Breast epithelium (tissue), 4 donors: ENCODE results near the gene SLC44A4. TPM values are rescaled to one million over a fixed set of nuclear protein-coding genes. Genes with fewer than 3 reads are reported as not detected.

Experiments
- DNase-seq, 2 donors: peaks; one replicate each; pipeline ENCODE4 v3.0.0-alpha.2; 2019; ENCODE audit warnings: low spot score in 2 of 2
- H3K27ac ChIP-seq, 2 donors: fragments of 200-600 bp; sonication (generic) in 1 of 2; one replicate each; pipeline ENCODE4 v1.5.1; 2016 to 2019; ENCODE audit warnings: mild to moderate bottlenecking in 1 of 2
- H3K27me3 ChIP-seq, 2 donors: fragments of 200-600 bp; sonication (generic) in 1 of 2; one replicate each; pipeline versions ENCODE4 v1.5.1 to v1.6.0; 2017 to 2019; ENCODE audit warnings: control low read depth in 1 of 2, mild to moderate bottlenecking in 1 of 2
- H3K36me3 ChIP-seq: fragments of 200-600 bp; one replicate; pipeline ENCODE4 v1.5.1; 2019
- H3K4me1 ChIP-seq, 2 donors: fragments of 200-600 bp; sonication (generic); one replicate each; pipeline ENCODE4 v1.5.1; 2016 to 2019; ENCODE audit warnings: control low read depth in 1 of 2
- H3K4me3 ChIP-seq, 3 donors: fragments of 200-600 bp; sonication (generic); 1 replicate in 2 of 3; 2 replicates in 1 of 3; pipeline ENCODE4 v1.5.1; 2016 to 2019; ENCODE audit warnings: mild to moderate bottlenecking in 3 of 3, moderate library complexity in 2 of 3
- H3K9me3 ChIP-seq, 2 donors: fragments of 200-600 bp; sonication (generic) in 1 of 2; one replicate each; pipeline ENCODE4 v1.5.1; 2016 to 2019; ENCODE audit warnings: control low read depth in 1 of 2
- POLR2A ChIP-seq: fragments of 450-650 bp; IDR thresholded peaks from one replicate; pipeline ENCODE4 v1.6.1; 2016; ENCODE audit warnings: antibody characterized with exemption, mild to moderate bottlenecking, moderate library complexity
- POLR2AphosphoS5 ChIP-seq, 3 donors: sonication (generic); formaldehyde crosslinking; IDR thresholded peaks; one replicate each; pipeline ENCODE4 v1.6.1; 2017; ENCODE audit warnings: antibody characterized with exemption in 3 of 3
- intact Hi-C: fragments of 100-400 bp; cut with DNase I; formaldehyde crosslinking; loops from one replicate; pipeline ENCODE4 v1.15.1; 2023; ENCODE audit warnings: low total_unique reads
- total RNA-seq, 3 donors: library from RNA; depleted of rRNA; stranded (reverse); fragments of >200 nt; gene quantifications; one replicate each; pipeline ENCODE4 v1.1.0, GENCODE V29; 2016
- TF ChIP-seq, protein P1 (sequence below), 3 donors: fragments of 450-650 bp; IDR thresholded peaks; one replicate each; pipeline ENCODE4 v1.5.1; 2016 to 2017; ENCODE audit warnings: antibody characterized with exemption in 3 of 3, mild to moderate bottlenecking in 3 of 3, moderate library complexity in 3 of 3

SLC44A4 gene
- total RNA-seq, 3 donors from 2014 or later: 0.32 to 35.4 (median 10.5) TPM

- Histone ChIP-seq H3K36me3 (peaks cover 18% of the 10 kb centered on the region), H3K27ac (peak overlapping the region in 1 of 2 donors; percentile 16), H3K27me3 (no peaks in the 10 kb centered on the region), H3K9me3 (no peaks in the 10 kb centered on the region), H3K4me1 (no peaks in the 10 kb centered on the region), H3K4me3 (no peak overlapping the region)
- no peak for DNase-seq
- intact Hi-C loops: no loop called here
- TF ChIP-seq, protein P1, sequence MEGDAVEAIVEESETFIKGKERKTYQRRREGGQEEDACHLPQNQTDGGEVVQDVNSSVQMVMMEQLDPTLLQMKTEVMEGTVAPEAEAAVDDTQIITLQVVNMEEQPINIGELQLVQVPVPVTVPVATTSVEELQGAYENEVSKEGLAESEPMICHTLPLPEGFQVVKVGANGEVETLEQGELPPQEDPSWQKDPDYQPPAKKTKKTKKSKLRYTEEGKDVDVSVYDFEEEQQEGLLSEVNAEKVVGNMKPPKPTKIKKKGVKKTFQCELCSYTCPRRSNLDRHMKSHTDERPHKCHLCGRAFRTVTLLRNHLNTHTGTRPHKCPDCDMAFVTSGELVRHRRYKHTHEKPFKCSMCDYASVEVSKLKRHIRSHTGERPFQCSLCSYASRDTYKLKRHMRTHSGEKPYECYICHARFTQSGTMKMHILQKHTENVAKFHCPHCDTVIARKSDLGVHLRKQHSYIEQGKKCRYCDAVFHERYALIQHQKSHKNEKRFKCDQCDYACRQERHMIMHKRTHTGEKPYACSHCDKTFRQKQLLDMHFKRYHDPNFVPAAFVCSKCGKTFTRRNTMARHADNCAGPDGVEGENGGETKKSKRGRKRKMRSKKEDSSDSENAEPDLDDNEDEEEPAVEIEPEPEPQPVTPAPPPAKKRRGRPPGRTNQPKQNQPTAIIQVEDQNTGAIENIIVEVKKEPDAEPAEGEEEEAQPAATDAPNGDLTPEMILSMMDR (IDR thresholded peaks at IDR 0.05): no peak
- TF ChIP-seq POLR2A: no peak
- TF ChIP-seq POLR2AphosphoS5 (IDR thresholded peaks at IDR 0.05): no peak
Measured at GRCh38 chr6:31879143-31879542, 346 bp upstream of the SLC44A4 start.

GRCh38 chr6:31878222-31878621, 575 bp downstream of the SLC44A4 start:
- Histone ChIP-seq H3K27me3 (no peaks in the 10 kb centered on the region), H3K4me1 (no peaks in the 10 kb centered on the region), H3K9me3 (no peaks in the 10 kb centered on the region), H3K27ac (peak overlapping the region; percentile 53 to 59), H3K36me3 (peaks cover 11% of the 10 kb centered on the region), H3K4me3 (peak overlapping the region in 2 of 3 donors; percentile 30 to 48)
- TF ChIP-seq POLR2AphosphoS5 (IDR thresholded peaks at IDR 0.05) (no peak), POLR2A (no peak)
- TF ChIP-seq, protein P1 (IDR thresholded peaks at IDR 0.05): no peak
- no peak for DNase-seq
- intact Hi-C loops: no loop called here

DNA sequence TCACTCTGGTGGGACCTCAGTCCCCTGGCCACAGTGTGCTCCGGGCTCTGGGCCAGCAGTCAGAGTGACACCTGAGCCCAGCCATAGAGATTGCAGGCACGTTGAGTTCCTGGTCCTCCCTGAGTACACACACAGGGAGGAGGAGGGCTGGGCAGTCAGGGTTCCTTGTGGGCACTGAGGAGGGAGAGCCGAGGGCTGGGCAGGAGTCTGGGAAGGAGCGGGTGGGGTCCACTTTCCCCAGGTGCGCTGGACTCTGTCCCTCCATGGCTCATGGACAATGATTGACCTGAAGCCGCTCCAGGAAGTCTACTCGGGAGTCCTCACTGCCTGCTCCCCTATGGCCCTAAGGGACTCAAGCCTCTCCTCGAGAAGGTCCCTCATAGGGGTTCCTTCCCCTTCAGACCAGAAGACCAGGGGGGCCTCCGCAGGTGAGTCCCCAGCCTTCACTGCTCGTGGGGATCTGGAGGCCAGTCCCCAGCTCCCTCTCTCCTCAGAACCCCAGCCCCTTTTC, 1.1 kb downstream of the SLC44A4 start:
- TF ChIP-seq, protein P1 (IDR thresholded peaks at IDR 0.05): no peak
- TF ChIP-seq POLR2AphosphoS5 (IDR thresholded peaks at IDR 0.05) (no peak), POLR2A (no peak)
- H3K9me3 ChIP-seq: no peaks in the 10 kb centered on the region
- H3K4me3 ChIP-seq: peak overlapping the region in 2 of 3 donors; percentile 11 to 48
- intact Hi-C loops: no loop called here
- peaks cover 10% of the 10 kb centered on the region for H3K36me3 ChIP-seq
- peak overlapping the region; percentile 53 to 59 for H3K27ac ChIP-seq
- DNase-seq: peak; percentile 42 to 75
- no peaks in the 10 kb centered on the region for H3K27me3 ChIP-seq
- no peaks in the 10 kb centered on the region for H3K4me1 ChIP-seq

GRCh38 chr6:31877125-31877650, 1.6 kb downstream of the SLC44A4 start:
- DNase-seq: no peak
- Histone ChIP-seq H3K36me3 (peaks cover 10% of the 10 kb centered on the region), H3K9me3 (no peaks in the 10 kb centered on the region), H3K27me3 (no peaks in the 10 kb centered on the region), H3K4me3 (peak overlapping the region in 1 of 3 donors; percentile 48), H3K4me1 (no peaks in the 10 kb centered on the region), H3K27ac (peak overlapping the region; percentile 53 to 59)
- TF ChIP-seq POLR2AphosphoS5 (IDR thresholded peaks at IDR 0.05): no peak
- TF ChIP-seq, protein P1 (IDR thresholded peaks at IDR 0.05): no peak
- no peak for TF ChIP-seq POLR2A
- intact Hi-C loops: no loop called here

GRCh38 chr6:31876357-31876756, 2.4 kb downstream of the SLC44A4 start:
- H3K36me3 ChIP-seq: peaks cover 8% of the 10 kb centered on the region
- TF ChIP-seq POLR2A: no peak
- TF ChIP-seq, protein P1 (IDR thresholded peaks at IDR 0.05): no peak
- TF ChIP-seq POLR2AphosphoS5 (IDR thresholded peaks at IDR 0.05): no peak
- no peaks in the 10 kb centered on the region for H3K9me3 ChIP-seq
- DNase-seq: no peak
- H3K4me3 ChIP-seq: no peak overlapping the region
- H3K4me1 ChIP-seq: no peaks in the 10 kb centered on the region
- intact Hi-C loops: no loop called here
- H3K27ac ChIP-seq: no peak overlapping the region
- H3K27me3 ChIP-seq: no peaks in the 10 kb centered on the region
